ENCODE results near the gene ST6GALNAC1.

The ST6GALNAC1 gene

DNA sequence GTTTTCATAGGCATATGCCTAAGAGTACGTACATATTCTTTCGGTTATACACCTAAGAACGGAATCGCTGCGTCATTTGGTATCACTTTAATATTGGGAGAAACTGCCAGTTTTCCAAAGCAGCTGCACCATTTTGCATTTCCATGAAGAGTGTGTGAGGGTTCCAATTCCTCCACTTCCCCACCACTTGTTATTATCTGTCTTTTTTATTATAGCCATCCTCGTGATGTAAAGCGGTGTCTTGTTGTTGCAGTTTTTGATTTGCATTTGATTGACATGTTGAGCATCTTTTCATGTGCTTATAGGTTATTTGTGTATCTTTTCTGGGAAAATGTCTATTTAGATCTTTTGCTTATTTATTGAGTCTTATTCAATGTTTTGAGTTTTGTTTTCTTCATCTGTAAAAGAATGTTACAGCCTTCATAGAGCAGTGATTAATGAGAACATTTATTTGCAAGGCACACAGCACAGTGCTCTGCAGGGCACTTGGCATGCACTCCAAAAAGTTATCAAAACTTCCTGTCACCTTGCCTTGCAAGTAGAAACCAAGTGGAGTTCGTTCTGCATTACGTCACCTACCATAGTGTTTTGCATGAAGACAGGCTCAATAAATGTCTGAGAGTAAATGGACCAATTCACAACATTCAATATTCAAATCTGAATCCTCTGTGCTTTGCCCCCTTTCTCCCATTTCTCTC, 26.6 kb upstream of the ST6GALNAC1 start:
- Mint-ChIP-seq H3K27me3 (ENCODE audit: low read depth) (peaks cover 4% of the 10 kb centered on the region), H3K36me3 (ENCODE audit: low read depth) (no peaks in the 10 kb centered on the region), H3K4me1 (peaks cover 40% of the 10 kb centered on the region), H3K9me3 (no peaks in the 10 kb centered on the region), H3K4me3 (peak overlapping the region; percentile 87 to 94 (median 94)), H3K27ac (peak overlapping the region; percentile 99)
- TF ChIP-seq, protein P1, sequence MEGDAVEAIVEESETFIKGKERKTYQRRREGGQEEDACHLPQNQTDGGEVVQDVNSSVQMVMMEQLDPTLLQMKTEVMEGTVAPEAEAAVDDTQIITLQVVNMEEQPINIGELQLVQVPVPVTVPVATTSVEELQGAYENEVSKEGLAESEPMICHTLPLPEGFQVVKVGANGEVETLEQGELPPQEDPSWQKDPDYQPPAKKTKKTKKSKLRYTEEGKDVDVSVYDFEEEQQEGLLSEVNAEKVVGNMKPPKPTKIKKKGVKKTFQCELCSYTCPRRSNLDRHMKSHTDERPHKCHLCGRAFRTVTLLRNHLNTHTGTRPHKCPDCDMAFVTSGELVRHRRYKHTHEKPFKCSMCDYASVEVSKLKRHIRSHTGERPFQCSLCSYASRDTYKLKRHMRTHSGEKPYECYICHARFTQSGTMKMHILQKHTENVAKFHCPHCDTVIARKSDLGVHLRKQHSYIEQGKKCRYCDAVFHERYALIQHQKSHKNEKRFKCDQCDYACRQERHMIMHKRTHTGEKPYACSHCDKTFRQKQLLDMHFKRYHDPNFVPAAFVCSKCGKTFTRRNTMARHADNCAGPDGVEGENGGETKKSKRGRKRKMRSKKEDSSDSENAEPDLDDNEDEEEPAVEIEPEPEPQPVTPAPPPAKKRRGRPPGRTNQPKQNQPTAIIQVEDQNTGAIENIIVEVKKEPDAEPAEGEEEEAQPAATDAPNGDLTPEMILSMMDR (IDR thresholded peaks at IDR 0.05; ENCODE audit: unreplicated experiment in 3 of 3), result no peak

DNA sequence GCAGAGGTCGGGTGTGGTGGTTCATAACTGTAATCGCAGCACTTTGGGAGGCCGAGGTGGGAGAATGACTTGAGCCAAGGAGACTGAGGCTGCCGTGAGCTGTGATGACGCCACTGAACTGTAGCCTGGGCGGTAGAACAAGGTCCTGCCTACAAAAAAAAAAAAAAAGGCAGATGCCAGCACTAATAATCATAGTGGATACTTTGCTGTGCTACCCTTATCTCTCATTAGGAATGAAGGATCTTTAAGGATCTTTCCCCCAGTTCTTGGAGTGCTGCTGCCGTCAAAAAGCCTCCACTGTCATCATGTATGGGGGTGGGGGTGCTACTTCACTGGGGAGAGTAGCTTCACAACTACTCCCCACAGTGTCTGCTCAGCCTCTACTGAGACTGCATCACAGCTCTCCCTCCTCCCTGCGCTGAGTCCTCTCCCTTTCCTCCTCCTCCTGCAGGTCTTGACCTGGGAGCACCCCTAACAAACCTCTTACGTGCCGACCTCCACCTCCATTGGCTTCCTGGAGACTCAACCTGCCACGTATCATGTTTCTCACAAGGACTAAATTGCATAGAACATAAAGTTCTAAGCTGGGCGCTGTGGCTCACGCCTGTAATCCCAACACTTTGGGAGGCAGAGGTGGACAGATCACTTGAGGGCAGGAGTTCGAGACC, 24.4 kb upstream of the ST6GALNAC1 start:
- no peak overlapping the region for H3K4me3 Mint-ChIP-seq
- TF ChIP-seq, protein P1 (IDR thresholded peaks at IDR 0.05; ENCODE audit: unreplicated experiment in 3 of 3), result no peak
- H3K36me3 Mint-ChIP-seq (ENCODE audit: low read depth), result no peaks in the 10 kb centered on the region
- H3K27ac Mint-ChIP-seq, result peak overlapping the region in 1 of 3 experiments; percentile 59
- no peaks in the 10 kb centered on the region for H3K9me3 Mint-ChIP-seq
- H3K27me3 Mint-ChIP-seq (ENCODE audit: low read depth), result peaks cover 4% of the 10 kb centered on the region
- peaks cover 40% of the 10 kb centered on the region for H3K4me1 Mint-ChIP-seq

DNA sequence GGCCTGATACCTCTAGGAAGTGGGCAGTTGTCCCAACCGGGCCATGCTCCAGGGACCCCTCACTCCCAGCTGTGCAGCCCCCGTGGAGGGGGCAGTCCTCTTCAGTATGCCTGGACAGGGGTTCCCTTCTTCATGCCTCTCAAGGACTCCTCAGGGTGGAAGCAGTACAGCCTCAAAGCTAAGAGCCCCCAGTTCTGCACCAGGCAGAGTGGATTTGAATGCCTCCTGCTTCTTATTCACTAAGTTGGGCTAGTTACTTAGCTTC, 23.9 kb upstream of the ST6GALNAC1 start:
- H3K36me3 Mint-ChIP-seq (ENCODE audit: low read depth), result no peaks in the 10 kb centered on the region
- H3K27ac Mint-ChIP-seq, result peak overlapping the region; percentile 32 to 59 (median 40)
- H3K27me3 Mint-ChIP-seq (ENCODE audit: low read depth), result peaks cover 4% of the 10 kb centered on the region
- TF ChIP-seq, protein P1 (IDR thresholded peaks at IDR 0.05; ENCODE audit: unreplicated experiment in 3 of 3), result no peak
- peaks cover 37% of the 10 kb centered on the region for H3K4me1 Mint-ChIP-seq
- H3K4me3 Mint-ChIP-seq, result no peak overlapping the region
- no peaks in the 10 kb centered on the region for H3K9me3 Mint-ChIP-seq

DNA sequence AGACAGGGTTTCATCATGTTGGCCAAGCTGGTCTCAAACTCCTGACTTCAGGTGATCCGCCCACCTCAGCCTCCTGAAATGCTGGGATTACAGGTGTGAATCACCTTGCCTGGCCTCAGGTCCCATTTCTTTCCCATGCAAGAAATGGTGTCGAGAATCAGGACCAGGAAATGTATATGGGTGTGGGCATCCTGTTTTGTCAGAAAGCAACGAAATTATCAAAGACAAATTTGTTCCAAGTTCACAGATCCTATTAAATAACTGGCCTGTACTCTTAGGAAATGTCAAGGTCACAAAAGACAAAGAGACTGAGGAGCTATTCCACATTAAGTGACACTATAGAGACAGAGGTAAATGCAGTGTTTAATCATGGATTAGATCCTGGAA, 17.1 kb upstream of the ST6GALNAC1 start:
- H3K27ac Mint-ChIP-seq, result no peak overlapping the region
- no peak overlapping the region for H3K4me3 Mint-ChIP-seq
- no peaks in the 10 kb centered on the region for H3K27me3 Mint-ChIP-seq (ENCODE audit: low read depth)
- no peaks in the 10 kb centered on the region for H3K36me3 Mint-ChIP-seq (ENCODE audit: low read depth)
- H3K4me1 Mint-ChIP-seq, result peaks cover 8% of the 10 kb centered on the region
- TF ChIP-seq, protein P1 (IDR thresholded peaks at IDR 0.05; ENCODE audit: unreplicated experiment in 3 of 3), result no peak
- no peaks in the 10 kb centered on the region for H3K9me3 Mint-ChIP-seq

DNA sequence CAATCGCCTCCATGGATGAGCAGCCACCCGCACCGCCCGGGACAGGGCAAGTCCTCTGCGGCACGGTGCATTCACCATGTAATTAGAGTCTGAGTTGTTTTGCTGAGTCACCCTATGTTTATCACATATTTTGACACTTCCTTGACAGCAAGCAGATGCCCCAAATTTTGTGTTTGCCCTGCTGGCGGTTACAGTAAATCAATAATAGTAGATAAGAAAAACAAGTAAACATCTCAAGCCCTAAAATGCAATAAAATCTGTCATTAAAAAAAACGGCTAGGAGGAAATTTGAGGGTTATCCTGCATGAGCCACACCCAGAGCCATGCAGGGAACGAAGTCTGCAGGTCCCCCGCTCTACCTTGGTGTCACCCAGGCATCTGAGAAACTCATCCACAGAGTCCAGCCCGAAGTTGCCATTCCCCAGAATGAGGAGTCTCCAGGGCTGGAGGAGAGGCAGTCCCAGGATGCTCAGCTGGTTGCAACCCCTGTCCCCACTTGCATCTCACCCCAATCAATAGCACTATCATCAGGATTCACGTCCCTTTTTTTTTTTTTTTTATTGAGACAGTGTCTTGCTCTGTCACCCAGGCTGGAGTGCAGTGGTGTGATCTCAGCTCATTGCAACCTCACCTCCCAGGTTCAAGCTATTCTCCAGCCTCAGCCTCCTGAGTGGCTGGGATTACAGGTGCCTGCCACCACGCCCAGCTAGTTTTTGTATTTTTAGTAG, 16.5 kb upstream of the ST6GALNAC1 start:
- H3K27me3 Mint-ChIP-seq (ENCODE audit: low read depth), result no peaks in the 10 kb centered on the region
- H3K9me3 Mint-ChIP-seq, result no peaks in the 10 kb centered on the region
- TF ChIP-seq, protein P1 (IDR thresholded peaks at IDR 0.05; ENCODE audit: unreplicated experiment in 3 of 3), result no peak
- H3K36me3 Mint-ChIP-seq (ENCODE audit: low read depth), result no peaks in the 10 kb centered on the region
- peaks cover 8% of the 10 kb centered on the region for H3K4me1 Mint-ChIP-seq
- no peak overlapping the region for H3K4me3 Mint-ChIP-seq
- peak overlapping the region in 1 of 3 experiments; percentile 13 for H3K27ac Mint-ChIP-seq
